Esophagus muscularis mucosa (tissue), 4 donors: ENCODE measurements around the gene B3GNT8.

Source experiments
- EP300 ChIP-seq: sonication (generic); formaldehyde crosslinking; IDR thresholded peaks from one replicate; pipeline ENCODE4 v1.6.1; 2017; ENCODE audit warnings: antibody characterized with exemption
- POLR2A ChIP-seq: fragments of 450-650 bp; IDR thresholded peaks from one replicate; pipeline ENCODE4 v1.6.1; 2017; ENCODE audit warnings: antibody characterized with exemption, moderate library complexity, mild to moderate bottlenecking, low read depth
- POLR2AphosphoS5 ChIP-seq, 2 donors: sonication (generic); formaldehyde crosslinking; IDR thresholded peaks; one replicate each; pipeline ENCODE4 v1.6.1; 2017; ENCODE audit warnings: antibody characterized with exemption in 2 of 2
- TF ChIP-seq, protein P1 (sequence below), 3 experiments: fragments of 200-600 bp in 2 of 3; fragments of 450-650 bp in 1 of 3; sonication (generic) in 2 of 3; IDR thresholded peaks; one replicate each; pipeline ENCODE4 v1.5.1; 2017 to 2019; ENCODE audit warnings: antibody characterized with exemption in 3 of 3, mild to moderate bottlenecking in 2 of 3, moderate library complexity in 1 of 3

DNA sequence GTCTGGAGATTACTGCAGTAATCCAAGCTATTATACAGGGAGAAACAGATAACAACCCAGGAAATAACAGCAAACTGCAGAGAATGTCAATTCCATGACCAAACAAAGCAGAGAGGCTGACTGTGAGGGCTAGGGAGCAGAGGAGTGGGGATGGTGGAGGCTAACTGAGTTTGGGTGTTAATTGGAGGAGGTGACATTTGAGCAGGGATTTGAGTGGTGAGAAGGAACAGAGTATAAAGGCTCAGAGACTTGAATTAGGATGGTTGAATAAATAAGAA lies 9.4 kb upstream of the B3GNT8 start:
- no peak for TF ChIP-seq POLR2A
- TF ChIP-seq, protein P1, sequence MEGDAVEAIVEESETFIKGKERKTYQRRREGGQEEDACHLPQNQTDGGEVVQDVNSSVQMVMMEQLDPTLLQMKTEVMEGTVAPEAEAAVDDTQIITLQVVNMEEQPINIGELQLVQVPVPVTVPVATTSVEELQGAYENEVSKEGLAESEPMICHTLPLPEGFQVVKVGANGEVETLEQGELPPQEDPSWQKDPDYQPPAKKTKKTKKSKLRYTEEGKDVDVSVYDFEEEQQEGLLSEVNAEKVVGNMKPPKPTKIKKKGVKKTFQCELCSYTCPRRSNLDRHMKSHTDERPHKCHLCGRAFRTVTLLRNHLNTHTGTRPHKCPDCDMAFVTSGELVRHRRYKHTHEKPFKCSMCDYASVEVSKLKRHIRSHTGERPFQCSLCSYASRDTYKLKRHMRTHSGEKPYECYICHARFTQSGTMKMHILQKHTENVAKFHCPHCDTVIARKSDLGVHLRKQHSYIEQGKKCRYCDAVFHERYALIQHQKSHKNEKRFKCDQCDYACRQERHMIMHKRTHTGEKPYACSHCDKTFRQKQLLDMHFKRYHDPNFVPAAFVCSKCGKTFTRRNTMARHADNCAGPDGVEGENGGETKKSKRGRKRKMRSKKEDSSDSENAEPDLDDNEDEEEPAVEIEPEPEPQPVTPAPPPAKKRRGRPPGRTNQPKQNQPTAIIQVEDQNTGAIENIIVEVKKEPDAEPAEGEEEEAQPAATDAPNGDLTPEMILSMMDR (IDR thresholded peaks at IDR 0.05), result no peak
- no peak for TF ChIP-seq POLR2AphosphoS5 (IDR thresholded peaks at IDR 0.05)
- no peak for TF ChIP-seq EP300
